ENCODE measurements around the gene MRPL10. TPM values are rescaled to one million over a fixed set of nuclear protein-coding genes. Genes with fewer than 3 reads are reported as not detected.

Gene MRPL10
- total RNA-seq, 1 donor: 35.8 TPM

- Histone ChIP-seq H3K4me3 (ENCODE audit: insufficient read depth, low read length) (peak within 1 kb of the TSS; percentile 86), H4K20me1 (ENCODE audit: insufficient read depth, low read length) (no peaks in the 10 kb centered on the region), H3K4me1 (ENCODE audit: insufficient read depth, low read length) (peaks cover 20% of the 10 kb centered on the region), H3K36me3 (ENCODE audit: insufficient read depth, low read length) (peaks cover 19% of the 10 kb centered on the region), H3K79me2 (ENCODE audit: insufficient read depth, low read length) (no peaks in the 10 kb centered on the region), H2AFZ (ENCODE audit: low read length) (peak within 1 kb of the TSS; percentile 81), H3K27ac (ENCODE audit: low read depth, low read length) (peak within 1 kb of the TSS; percentile 33), H3K9me3 (ENCODE audit: low read depth, low read length) (no peaks in the 10 kb centered on the region), H3K4me2 (ENCODE audit: insufficient read depth, low read length) (peak within 1 kb of the TSS; percentile 95), H3K27me3 (ENCODE audit: insufficient read depth, low read length) (no peaks in the 10 kb centered on the region)
- peak; percentile 98 for DNase-seq (ENCODE audit: insufficient read length, low spot score, missing footprints)
- TF ChIP-seq, protein P1, sequence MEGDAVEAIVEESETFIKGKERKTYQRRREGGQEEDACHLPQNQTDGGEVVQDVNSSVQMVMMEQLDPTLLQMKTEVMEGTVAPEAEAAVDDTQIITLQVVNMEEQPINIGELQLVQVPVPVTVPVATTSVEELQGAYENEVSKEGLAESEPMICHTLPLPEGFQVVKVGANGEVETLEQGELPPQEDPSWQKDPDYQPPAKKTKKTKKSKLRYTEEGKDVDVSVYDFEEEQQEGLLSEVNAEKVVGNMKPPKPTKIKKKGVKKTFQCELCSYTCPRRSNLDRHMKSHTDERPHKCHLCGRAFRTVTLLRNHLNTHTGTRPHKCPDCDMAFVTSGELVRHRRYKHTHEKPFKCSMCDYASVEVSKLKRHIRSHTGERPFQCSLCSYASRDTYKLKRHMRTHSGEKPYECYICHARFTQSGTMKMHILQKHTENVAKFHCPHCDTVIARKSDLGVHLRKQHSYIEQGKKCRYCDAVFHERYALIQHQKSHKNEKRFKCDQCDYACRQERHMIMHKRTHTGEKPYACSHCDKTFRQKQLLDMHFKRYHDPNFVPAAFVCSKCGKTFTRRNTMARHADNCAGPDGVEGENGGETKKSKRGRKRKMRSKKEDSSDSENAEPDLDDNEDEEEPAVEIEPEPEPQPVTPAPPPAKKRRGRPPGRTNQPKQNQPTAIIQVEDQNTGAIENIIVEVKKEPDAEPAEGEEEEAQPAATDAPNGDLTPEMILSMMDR (IDR thresholded peaks at IDR 0.05; ENCODE audit: extremely low read depth, low read depth, low read length): no peak
Measured at GRCh38 chr17:47821424-47822391, 9.6 kb downstream of the MRPL10 start, which contains the start of gene OSBPL7. Gene OSBPL7 (minus strand): TSS chr17:47821794. CDS start chr17:47820278, 1,516 bp downstream.

DNA sequence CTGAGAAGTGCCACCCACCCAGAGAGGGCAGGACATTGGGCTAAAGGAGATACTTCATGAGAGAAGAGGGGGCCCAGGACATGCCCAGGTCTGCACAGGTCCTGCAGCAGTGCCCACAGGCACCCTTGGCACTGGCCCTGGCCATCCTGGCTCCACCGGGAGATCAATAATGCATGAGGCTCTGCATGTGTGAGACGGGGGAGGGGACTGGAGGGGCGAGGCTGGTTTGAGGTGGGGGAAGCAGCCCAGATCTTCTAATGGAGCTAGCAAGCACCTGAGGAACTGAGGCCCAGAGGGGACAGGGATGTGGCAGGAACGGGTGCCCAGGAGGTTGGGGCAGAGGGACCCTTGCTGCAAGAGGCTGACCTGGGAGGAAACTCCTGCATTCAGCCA, 10.3 kb downstream of the MRPL10 start:
- peak overlapping the region; percentile 33 for H3K27ac ChIP-seq (ENCODE audit: low read depth, low read length)
- no peaks in the 10 kb centered on the region for H3K79me2 ChIP-seq (ENCODE audit: insufficient read depth, low read length)
- peaks cover 20% of the 10 kb centered on the region for H3K4me1 ChIP-seq (ENCODE audit: insufficient read depth, low read length)

DNA sequence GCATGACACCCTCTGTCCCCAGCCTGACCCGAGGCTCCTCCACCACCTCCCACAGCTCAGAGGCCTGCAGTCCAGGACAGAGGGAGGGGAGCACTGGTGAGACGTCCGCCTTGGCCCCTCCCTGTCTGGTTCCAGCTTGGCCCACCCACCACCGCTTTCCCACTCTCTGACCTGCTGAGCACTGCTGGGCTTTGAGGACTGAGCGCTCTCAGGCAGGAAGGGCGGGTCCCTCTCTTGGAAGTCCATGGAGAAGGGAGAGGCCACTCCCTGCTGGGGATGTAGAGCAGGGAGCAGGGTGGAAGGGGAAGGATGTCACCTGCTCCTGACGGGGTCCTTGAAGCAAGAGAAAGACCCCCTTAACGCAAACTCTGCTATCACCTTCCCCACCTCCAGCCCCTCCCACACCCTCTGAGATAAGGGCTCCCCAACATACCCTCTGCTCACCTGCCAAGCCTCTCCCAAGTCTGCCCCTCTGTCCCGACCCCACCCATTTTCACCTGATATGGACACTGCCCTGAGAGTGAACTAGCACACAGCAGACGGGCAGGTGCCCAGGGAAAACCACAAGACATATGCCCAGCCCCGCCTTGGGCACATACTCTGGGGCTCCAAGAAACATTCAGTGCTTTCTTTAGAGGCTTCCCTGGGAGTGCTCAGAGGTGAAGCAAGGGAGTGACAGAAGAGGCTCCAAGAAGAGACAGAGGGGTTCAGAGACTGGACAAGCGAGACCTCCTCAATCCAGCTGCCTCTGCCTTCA, 11.1 kb downstream of the MRPL10 start:
- H3K36me3 ChIP-seq (ENCODE audit: insufficient read depth, low read length): peaks cover 7% of the 10 kb centered on the region
- no peaks in the 10 kb centered on the region for H3K27me3 ChIP-seq (ENCODE audit: insufficient read depth, low read length)
- no peak overlapping the region for H3K27ac ChIP-seq (ENCODE audit: low read depth, low read length)
- H3K4me3 ChIP-seq (ENCODE audit: insufficient read depth, low read length): no peak overlapping the region
- no peaks in the 10 kb centered on the region for H3K9me3 ChIP-seq (ENCODE audit: low read depth, low read length)
- H3K4me1 ChIP-seq (ENCODE audit: insufficient read depth, low read length): peaks cover 20% of the 10 kb centered on the region
- DNase-seq (ENCODE audit: insufficient read length, low spot score, missing footprints): peak; percentile 77
- no peaks in the 10 kb centered on the region for H3K79me2 ChIP-seq (ENCODE audit: insufficient read depth, low read length)
- H4K20me1 ChIP-seq (ENCODE audit: insufficient read depth, low read length): no peaks in the 10 kb centered on the region
- no peak overlapping the region for H2AFZ ChIP-seq (ENCODE audit: low read length)
- no peak overlapping the region for H3K4me2 ChIP-seq (ENCODE audit: insufficient read depth, low read length)
- TF ChIP-seq, protein P1 (IDR thresholded peaks at IDR 0.05; ENCODE audit: extremely low read depth, low read depth, low read length): no peak

More for the DNA sequence above, 10.3 kb downstream of the MRPL10 start:
- H3K27me3 ChIP-seq (ENCODE audit: insufficient read depth, low read length): no peaks in the 10 kb centered on the region
- TF ChIP-seq, protein P1 (IDR thresholded peaks at IDR 0.05; ENCODE audit: extremely low read depth, low read depth, low read length): no peak
- H3K4me2 ChIP-seq (ENCODE audit: insufficient read depth, low read length): peak overlapping the region; percentile 95
- H3K4me3 ChIP-seq (ENCODE audit: insufficient read depth, low read length): peak overlapping the region; percentile 86
- H4K20me1 ChIP-seq (ENCODE audit: insufficient read depth, low read length): no peaks in the 10 kb centered on the region
- no peaks in the 10 kb centered on the region for H3K9me3 ChIP-seq (ENCODE audit: low read depth, low read length)
- peak overlapping the region; percentile 81 for H2AFZ ChIP-seq (ENCODE audit: low read length)
- H3K36me3 ChIP-seq (ENCODE audit: insufficient read depth, low read length): peaks cover 12% of the 10 kb centered on the region
- peak; percentile 79 for DNase-seq (ENCODE audit: insufficient read length, low spot score, missing footprints)

Data from osteoblast (primary cell).